ENCODE measurements around the gene MLLT10.

- TF ChIP-seq, protein P1, sequence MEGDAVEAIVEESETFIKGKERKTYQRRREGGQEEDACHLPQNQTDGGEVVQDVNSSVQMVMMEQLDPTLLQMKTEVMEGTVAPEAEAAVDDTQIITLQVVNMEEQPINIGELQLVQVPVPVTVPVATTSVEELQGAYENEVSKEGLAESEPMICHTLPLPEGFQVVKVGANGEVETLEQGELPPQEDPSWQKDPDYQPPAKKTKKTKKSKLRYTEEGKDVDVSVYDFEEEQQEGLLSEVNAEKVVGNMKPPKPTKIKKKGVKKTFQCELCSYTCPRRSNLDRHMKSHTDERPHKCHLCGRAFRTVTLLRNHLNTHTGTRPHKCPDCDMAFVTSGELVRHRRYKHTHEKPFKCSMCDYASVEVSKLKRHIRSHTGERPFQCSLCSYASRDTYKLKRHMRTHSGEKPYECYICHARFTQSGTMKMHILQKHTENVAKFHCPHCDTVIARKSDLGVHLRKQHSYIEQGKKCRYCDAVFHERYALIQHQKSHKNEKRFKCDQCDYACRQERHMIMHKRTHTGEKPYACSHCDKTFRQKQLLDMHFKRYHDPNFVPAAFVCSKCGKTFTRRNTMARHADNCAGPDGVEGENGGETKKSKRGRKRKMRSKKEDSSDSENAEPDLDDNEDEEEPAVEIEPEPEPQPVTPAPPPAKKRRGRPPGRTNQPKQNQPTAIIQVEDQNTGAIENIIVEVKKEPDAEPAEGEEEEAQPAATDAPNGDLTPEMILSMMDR (conservative IDR thresholded peaks at IDR 0.05): no peak
- no peak for TF ChIP-seq EZH2 (IDR thresholded peaks at IDR 0.05; ENCODE audit: low read depth)
Measured at GRCh38 chr10:21626457-21627161, 92.6 kb downstream of the MLLT10 start.

All from PC-9 (cell line).